H9 (cell line): ENCODE measurements around the gene FCN2. TPM values are rescaled to one million over a fixed set of nuclear protein-coding genes. Genes with fewer than 3 reads are reported as not detected.

Experiments used
- DNase-seq: peaks from one replicate; pipeline ENCODE4 v3.0.0-alpha.2; 2017
- H2AFZ ChIP-seq: one replicate; pipeline ENCODE4 v1.6.1; 2013; ENCODE audit warnings: mild to moderate bottlenecking, low read length, control low read depth, moderate library complexity
- H2AK5ac ChIP-seq: 2 replicates; pipeline ENCODE4 v1.6.1; 2013; ENCODE audit warnings: low read length, control low read depth, mixed read lengths; ENCODE audit not compliant: insufficient read length
- H2BK120ac ChIP-seq: one replicate; pipeline ENCODE4 v1.6.1; 2013; ENCODE audit warnings: low read depth, mild to moderate bottlenecking, low read length, control low read depth, inconsistent platforms; ENCODE audit not compliant: poor library complexity, severe bottlenecking
- H2BK12ac ChIP-seq: 2 replicates; pipeline ENCODE4 v1.6.1; 2013; ENCODE audit warnings: low read length, control low read depth, mixed read lengths, low read depth; ENCODE audit not compliant: insufficient read length
- H2BK15ac ChIP-seq: 2 replicates; pipeline ENCODE4 v1.6.1; 2013; ENCODE audit warnings: low read depth, low read length, control low read depth
- H2BK20ac ChIP-seq: one replicate; pipeline ENCODE4 v1.6.1; 2013; ENCODE audit warnings: low read depth, mild to moderate bottlenecking, low read length, control low read depth, inconsistent platforms; ENCODE audit not compliant: poor library complexity, severe bottlenecking
- H2BK5ac ChIP-seq: 2 replicates; pipeline ENCODE4 v1.6.1; 2013; ENCODE audit warnings: low read length, control low read depth, mixed read lengths; ENCODE audit not compliant: insufficient read length
- H3K14ac ChIP-seq: 2 replicates; pipeline ENCODE4 v1.6.1; 2013; ENCODE audit warnings: low read length, control low read depth; ENCODE audit not compliant: insufficient read depth
- H3K18ac ChIP-seq: 2 replicates; pipeline ENCODE4 v1.6.1; 2013; ENCODE audit warnings: low read depth, mild to moderate bottlenecking, mixed read lengths, low read length, control low read depth; ENCODE audit not compliant: insufficient read length
- H3K23ac ChIP-seq: 2 replicates; pipeline ENCODE4 v1.6.1; 2013; ENCODE audit warnings: low read length, control low read depth, mixed read lengths, low read depth; ENCODE audit not compliant: insufficient read length
- H3K23me2 ChIP-seq: 2 replicates; pipeline ENCODE4 v1.6.1; 2013; ENCODE audit warnings: low read depth, mild to moderate bottlenecking, mixed read lengths, low read length, control low read depth; ENCODE audit not compliant: insufficient read length, poor library complexity, severe bottlenecking
- H3K27ac ChIP-seq: 2 replicates; pipeline ENCODE4 v1.5.1; 2013; ENCODE audit warnings: low read length, control low read depth, mixed read lengths, low read depth; ENCODE audit not compliant: insufficient read length
- H3K27me3 ChIP-seq: 2 replicates; pipeline ENCODE4 v1.6.1; 2013; ENCODE audit warnings: low read length, control low read depth, inconsistent platforms; ENCODE audit not compliant: insufficient read depth
- H3K4ac ChIP-seq: 2 replicates; pipeline ENCODE4 v1.6.1; 2013; ENCODE audit warnings: low read depth, mild to moderate bottlenecking, control low read depth, inconsistent platforms, low read length, moderate library complexity
- H3K4me1 ChIP-seq: 2 replicates; pipeline ENCODE4 v1.6.1; 2013; ENCODE audit warnings: low read length, control low read depth, inconsistent platforms; ENCODE audit not compliant: insufficient read depth
- H3K4me2 ChIP-seq: 2 replicates; pipeline ENCODE4 v1.6.1; 2013; ENCODE audit warnings: low read length, control low read depth, mixed read lengths; ENCODE audit not compliant: insufficient read length, insufficient read depth
- H3K56ac ChIP-seq: 2 replicates; pipeline ENCODE4 v1.6.1; 2013; ENCODE audit warnings: low read depth, mild to moderate bottlenecking, mixed read lengths, low read length, control low read depth; ENCODE audit not compliant: insufficient read length
- H3K79me1 ChIP-seq: 2 replicates; pipeline ENCODE4 v1.6.1; 2013; ENCODE audit warnings: low read depth, mild to moderate bottlenecking, moderate library complexity, low read length, control low read depth, inconsistent platforms; ENCODE audit not compliant: insufficient read depth, poor library complexity, severe bottlenecking
- H3K79me2 ChIP-seq: 2 replicates; pipeline ENCODE4 v1.6.1; 2013; ENCODE audit warnings: low read length, control low read depth, inconsistent platforms; ENCODE audit not compliant: insufficient read depth
- H3K9ac ChIP-seq: 2 replicates; pipeline ENCODE4 v1.6.1; 2013; ENCODE audit warnings: low read length, control low read depth, mixed read lengths; ENCODE audit not compliant: insufficient read length; ENCODE audit errors: extremely low read depth
- H3K9me3 ChIP-seq: one replicate; pipeline ENCODE4 v1.6.1; 2013; ENCODE audit warnings: low read depth, low read length, inconsistent platforms; ENCODE audit not compliant: control insufficient read depth
- H3T11ph ChIP-seq: one replicate; pipeline ENCODE4 v1.6.1; 2013; ENCODE audit warnings: mild to moderate bottlenecking, low read length, control low read depth, inconsistent platforms
- H4K20me1 ChIP-seq: one replicate; pipeline ENCODE4 v1.6.1; 2013; ENCODE audit not compliant: control insufficient read depth, insufficient read length, insufficient read depth
- H4K5ac ChIP-seq: 2 replicates; pipeline ENCODE4 v1.6.1; 2013; ENCODE audit warnings: low read depth, mild to moderate bottlenecking, mixed read lengths, low read length, control low read depth; ENCODE audit not compliant: insufficient read length
- H4K8ac ChIP-seq: replicated peaks from 2 replicates; pipeline ENCODE4 v1.6.1; 2013; ENCODE audit warnings: low read length, control low read depth, mixed read lengths, low read depth; ENCODE audit not compliant: insufficient read length
- H4K91ac ChIP-seq: 2 replicates; pipeline ENCODE4 v1.6.1; 2013; ENCODE audit warnings: low read depth, mild to moderate bottlenecking, moderate library complexity, mixed read lengths, low read length, control low read depth; ENCODE audit not compliant: insufficient read length
- H3K27ac Mint-ChIP-seq, 3 experiments: 2 replicates in 2 of 3; 3 replicates in 1 of 3; pipeline ENCODE4 v1.8.0; 2020 to 2021; ENCODE audit warnings: mixed read lengths in 3 of 3, mild to moderate bottlenecking in 1 of 3, moderate library complexity in 1 of 3
- H3K27me3 Mint-ChIP-seq: 2 replicates; pipeline ENCODE4 v1.8.0; 2021; ENCODE audit warnings: low read depth, mild to moderate bottlenecking, moderate library complexity, mixed read lengths
- H3K36me3 Mint-ChIP-seq, 3 experiments: 2 replicates in 2 of 3; 3 replicates in 1 of 3; pipeline ENCODE4 v1.8.0; 2020 to 2021; ENCODE audit warnings: low read depth in 3 of 3, mixed read lengths in 3 of 3; ENCODE audit not compliant: insufficient read depth in 1 of 3
- H3K4me1 Mint-ChIP-seq, 2 experiments: 2 replicates each; pipeline ENCODE4 v1.8.0; 2020; ENCODE audit warnings: mixed read lengths in 2 of 2
- H3K4me3 Mint-ChIP-seq, 2 experiments: 2 replicates in 1 of 2; 3 replicates in 1 of 2; pipeline ENCODE4 v1.8.0; 2020 to 2021; ENCODE audit warnings: mild to moderate bottlenecking in 2 of 2, mixed read lengths in 2 of 2, moderate library complexity in 1 of 2
- H3K9me3 Mint-ChIP-seq, 2 experiments: 2 replicates in 1 of 2; 3 replicates in 1 of 2; pipeline ENCODE4 v1.8.0; 2020; ENCODE audit warnings: mild to moderate bottlenecking in 2 of 2, mixed read lengths in 2 of 2, moderate library complexity in 1 of 2
- CTCF ChIP-seq: fragments of 200-600 bp; sonication (generic); conservative IDR thresholded peaks from 3 replicates; pipeline ENCODE4 v1.8.0; 2021; ENCODE audit warnings: antibody characterized with exemption, mild to moderate bottlenecking
- WGBS: extraction: QIAGEN DNeasy Blood & Tissue Kit; methylation state at CpG from one replicate; pipeline ENCODE4 v1.1.7; 2013; ENCODE audit warnings: missing lambda C conversion rate, low lambda C conversion rate, mixed read lengths; ENCODE audit not compliant: insufficient read length; ENCODE audit errors: extremely low coverage; 5-methylcytosine and 5-hydroxymethylcytosine counted together
- total RNA-seq: library from RNA; stranded (reverse); gene quantifications from 2 replicates; pipeline ENCODE4 v1.2.1, GENCODE V29; 2021

Gene FCN2
- total RNA-seq, 1 experiment from 2014 or later = not detected

GRCh38 chr9:134898319-134898718 lies 17.7 kb downstream of the FCN2 start:
- no peak for DNase-seq
- Histone ChIP-seq H3K56ac (no peak overlapping the region), H3K27me3 (no peaks in the 10 kb centered on the region), H2BK20ac (no peak overlapping the region), H4K91ac (no peak overlapping the region), H3K23ac (no peak overlapping the region), H3K79me1 (no peaks in the 10 kb centered on the region), H2BK12ac (no peak overlapping the region), H3K27ac (no peak overlapping the region), H3K4ac (no peak overlapping the region), H4K20me1 (no peaks in the 10 kb centered on the region), H2BK15ac (no peak overlapping the region), H2AFZ (no peak overlapping the region), H3K18ac (no peak overlapping the region), H3K4me1 (no peaks in the 10 kb centered on the region), H3K79me2 (no peaks in the 10 kb centered on the region), H3K9ac (no peak overlapping the region), H2BK120ac (no peak overlapping the region), H3K23me2 (no peaks in the 10 kb centered on the region), H3K4me2 (no peak overlapping the region), H4K8ac (no peak overlapping the region), H4K5ac (no peak overlapping the region), H3K9me3 (peaks cover 7% of the 10 kb centered on the region), H3K14ac (no peak overlapping the region), H3T11ph (no peak overlapping the region), H2BK5ac (no peak overlapping the region), H2AK5ac (no peak overlapping the region)
- Mint-ChIP-seq H3K4me3 (no peak overlapping the region), H3K36me3 (peaks cover 0 to 18% (median 6%) of the 10 kb centered on the region in 3 experiments; a peak in 4 of 7 replicates), H3K27me3 (peaks cover 7% of the 10 kb centered on the region), H3K9me3 (peaks cover 24 to 30% of the 10 kb centered on the region in 2 experiments), H3K4me1 (no peaks in the 10 kb centered on the region), H3K27ac (no peak overlapping the region)
- WGBS = no CpG with 5 or more reads among the region's 2 CpGs
- TF ChIP-seq CTCF = no peak
